ENCODE data around the gene CREB3L4.
A peak's percentile ranks its signal among the peaks of the same experiment; 100 is the strongest.

CREB3L4 gene, protein sequence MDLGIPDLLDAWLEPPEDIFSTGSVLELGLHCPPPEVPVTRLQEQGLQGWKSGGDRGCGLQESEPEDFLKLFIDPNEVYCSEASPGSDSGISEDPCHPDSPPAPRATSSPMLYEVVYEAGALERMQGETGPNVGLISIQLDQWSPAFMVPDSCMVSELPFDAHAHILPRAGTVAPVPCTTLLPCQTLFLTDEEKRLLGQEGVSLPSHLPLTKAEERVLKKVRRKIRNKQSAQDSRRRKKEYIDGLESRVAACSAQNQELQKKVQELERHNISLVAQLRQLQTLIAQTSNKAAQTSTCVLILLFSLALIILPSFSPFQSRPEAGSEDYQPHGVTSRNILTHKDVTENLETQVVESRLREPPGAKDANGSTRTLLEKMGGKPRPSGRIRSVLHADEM

GRCh38 chr1:153967107-153967999 is at the start of gene CREB3L4:
Gene CREB3L4, plus strand, starts transcription at chr1:153967902. Its CDS starts 624 bp downstream, at chr1:153968526.
- DNase-seq: peak; percentile 82 to 84

DNA sequence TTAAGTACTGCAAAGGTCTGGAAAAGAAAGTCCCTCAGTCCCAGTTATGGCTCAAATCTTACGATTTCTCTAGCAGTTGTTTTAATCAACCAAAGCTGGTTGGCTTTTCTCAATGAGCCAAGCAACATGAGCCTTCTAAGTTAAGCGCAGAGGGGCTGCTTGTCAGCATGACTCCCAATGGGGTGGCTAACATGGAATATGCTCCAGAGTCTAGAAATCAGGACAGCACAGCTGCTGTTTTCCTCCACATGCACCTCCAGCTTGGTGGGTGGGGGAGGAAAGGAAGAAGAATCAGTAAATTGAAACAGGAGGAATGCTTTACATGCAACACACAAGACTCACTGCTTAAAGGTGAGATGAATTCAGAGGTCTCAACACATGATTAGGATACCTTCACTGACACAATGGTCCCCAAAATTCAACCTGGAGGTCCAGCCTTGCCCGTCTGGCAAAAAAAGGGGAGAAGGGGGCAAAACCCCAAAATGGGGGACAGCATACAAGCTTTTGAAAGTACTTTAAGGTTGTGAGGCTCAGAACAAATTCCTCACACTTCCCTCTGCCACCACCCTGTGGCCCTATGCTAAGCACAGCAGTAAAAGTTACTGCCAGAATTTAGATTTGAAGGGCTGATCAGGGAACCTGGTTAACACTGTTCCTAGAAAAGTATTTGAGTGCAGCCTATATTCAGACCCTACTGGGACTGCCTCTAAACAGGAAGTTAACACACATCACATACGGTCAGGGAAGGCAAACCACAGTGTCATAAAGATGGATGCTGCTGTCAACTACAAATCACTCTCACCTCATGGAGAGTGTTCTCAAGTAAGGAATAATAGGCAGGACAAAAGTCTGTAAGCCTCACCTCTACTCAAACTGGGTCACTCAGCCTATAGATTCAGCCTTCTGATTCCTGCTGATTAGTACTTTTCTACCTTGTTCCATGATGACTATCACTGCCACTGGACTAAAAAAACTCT is 47.5 kb upstream of the CREB3L4 start:
- DNase-seq: no peak

GRCh38 chr1:153921080-153921802 is 46.5 kb upstream of the CREB3L4 start:
- DNase-seq: no peak

- peak in 1 of 2 donors; percentile 34 for DNase-seq
Observed at GRCh38 chr1:153921803-153922075, 46.0 kb upstream of the CREB3L4 start.

- peak; percentile 71 to 74 for DNase-seq
Observed at GRCh38 chr1:153922076-153922971, 45.4 kb upstream of the CREB3L4 start.

DNA sequence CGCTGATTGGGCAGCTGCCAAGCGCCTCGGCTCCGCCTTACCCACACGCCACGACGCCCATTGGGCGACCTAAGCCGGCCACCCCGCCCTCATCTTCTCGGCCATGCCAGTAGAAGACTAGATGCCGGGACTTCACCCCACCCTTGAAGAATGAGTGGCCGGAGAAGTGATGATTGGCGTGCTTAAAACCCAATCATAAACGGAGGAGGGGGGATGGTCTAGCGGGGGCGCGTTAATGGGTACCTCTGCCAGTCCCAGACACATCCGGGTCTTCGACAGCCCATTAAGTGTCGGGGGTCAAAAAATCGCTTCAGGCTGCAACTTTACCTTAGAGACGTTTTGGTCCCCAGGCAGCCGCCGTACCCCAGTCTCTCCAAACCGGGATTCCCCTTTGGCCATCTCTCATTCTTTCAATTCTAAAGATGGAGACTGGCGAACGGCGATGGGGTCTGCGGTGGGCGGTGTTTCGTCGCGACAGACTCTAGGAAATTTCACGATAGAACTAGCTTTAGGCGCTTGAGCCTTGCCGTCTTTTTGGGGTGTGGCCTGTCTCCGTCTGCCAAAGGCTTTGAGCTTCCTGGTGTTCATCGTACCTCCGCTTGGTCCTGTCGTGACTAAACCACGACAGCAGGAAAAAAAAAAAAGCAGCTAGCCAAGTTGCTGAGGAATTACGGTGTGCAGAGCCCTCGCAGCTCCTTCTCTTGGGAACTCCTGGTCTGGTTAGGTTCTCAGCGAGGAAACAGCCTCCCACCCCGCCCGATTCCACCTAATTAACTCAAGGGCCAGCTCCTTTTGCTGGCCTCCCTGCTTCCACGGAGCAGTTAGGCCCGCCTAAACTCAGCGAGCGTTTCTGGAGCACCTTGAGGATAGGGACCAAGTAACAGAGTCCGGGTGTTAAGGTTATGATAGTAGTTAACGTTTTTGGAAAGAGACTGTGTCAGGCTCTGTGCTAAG is 44.5 kb upstream of the CREB3L4 start, which contains the start of gene GATAD2B:
GATAD2B (minus strand) TSS at position 1 of the 954 bp plus-strand sequence. CDS start 94,625 bp downstream, outside the sequence.
- DNase-seq: peak; percentile 98 to 99

GRCh38 chr1:153926405-153926804 is 41.3 kb upstream of the CREB3L4 start:
- no peak for DNase-seq

- DNase-seq: no peak
Observed at GRCh38 chr1:153928245-153928644, 39.5 kb upstream of the CREB3L4 start.

DNA sequence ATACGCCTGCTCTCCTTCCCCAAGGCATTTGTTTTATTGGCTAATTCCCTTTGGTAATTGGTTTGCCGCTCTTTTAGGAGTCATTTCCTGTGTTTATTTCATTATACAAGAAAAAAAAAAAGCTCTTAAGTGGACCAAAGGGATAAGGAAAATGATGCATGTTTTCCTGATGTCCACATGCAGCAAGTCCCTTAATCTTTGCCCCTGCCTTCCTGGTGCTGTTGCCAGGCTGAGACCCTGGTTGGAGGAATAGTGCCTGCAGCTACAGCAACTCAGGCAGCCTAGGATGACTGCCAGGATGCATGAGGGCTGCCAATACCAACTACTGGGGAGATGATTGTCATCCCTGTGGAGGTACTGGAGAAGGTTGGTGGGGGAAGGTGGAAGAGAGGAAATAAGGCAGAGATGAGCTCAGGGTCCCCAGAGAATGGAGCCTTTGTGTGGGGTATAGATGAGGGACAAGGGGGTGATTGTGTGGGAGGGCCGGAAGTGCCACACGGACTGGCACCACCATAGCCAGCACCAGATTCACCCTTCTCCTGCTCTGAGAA is 38.8 kb upstream of the CREB3L4 start:
- no peak for DNase-seq

DNA sequence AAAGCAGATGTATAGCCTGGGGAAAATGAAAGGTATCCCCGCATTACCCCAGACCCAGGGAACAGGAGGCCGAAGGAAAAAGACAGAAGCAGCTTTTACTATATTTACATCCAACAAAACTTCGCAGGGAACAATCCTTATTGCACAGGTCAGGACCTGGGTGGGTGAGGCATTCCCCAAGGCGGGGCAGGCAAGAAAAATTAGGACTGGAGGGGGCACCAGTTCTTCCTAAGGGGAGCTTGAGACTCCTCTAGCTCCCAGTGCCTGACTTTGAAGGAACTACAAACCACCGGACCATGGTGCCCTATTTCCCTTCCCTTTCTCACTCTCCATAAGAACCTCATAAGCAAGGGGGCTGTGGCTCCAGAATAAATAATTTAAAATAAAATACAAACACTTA is 38.3 kb upstream of the CREB3L4 start:
- no peak for DNase-seq

GRCh38 chr1:153929981-153930948 is 37.4 kb upstream of the CREB3L4 start:
- no peak for DNase-seq

DNA sequence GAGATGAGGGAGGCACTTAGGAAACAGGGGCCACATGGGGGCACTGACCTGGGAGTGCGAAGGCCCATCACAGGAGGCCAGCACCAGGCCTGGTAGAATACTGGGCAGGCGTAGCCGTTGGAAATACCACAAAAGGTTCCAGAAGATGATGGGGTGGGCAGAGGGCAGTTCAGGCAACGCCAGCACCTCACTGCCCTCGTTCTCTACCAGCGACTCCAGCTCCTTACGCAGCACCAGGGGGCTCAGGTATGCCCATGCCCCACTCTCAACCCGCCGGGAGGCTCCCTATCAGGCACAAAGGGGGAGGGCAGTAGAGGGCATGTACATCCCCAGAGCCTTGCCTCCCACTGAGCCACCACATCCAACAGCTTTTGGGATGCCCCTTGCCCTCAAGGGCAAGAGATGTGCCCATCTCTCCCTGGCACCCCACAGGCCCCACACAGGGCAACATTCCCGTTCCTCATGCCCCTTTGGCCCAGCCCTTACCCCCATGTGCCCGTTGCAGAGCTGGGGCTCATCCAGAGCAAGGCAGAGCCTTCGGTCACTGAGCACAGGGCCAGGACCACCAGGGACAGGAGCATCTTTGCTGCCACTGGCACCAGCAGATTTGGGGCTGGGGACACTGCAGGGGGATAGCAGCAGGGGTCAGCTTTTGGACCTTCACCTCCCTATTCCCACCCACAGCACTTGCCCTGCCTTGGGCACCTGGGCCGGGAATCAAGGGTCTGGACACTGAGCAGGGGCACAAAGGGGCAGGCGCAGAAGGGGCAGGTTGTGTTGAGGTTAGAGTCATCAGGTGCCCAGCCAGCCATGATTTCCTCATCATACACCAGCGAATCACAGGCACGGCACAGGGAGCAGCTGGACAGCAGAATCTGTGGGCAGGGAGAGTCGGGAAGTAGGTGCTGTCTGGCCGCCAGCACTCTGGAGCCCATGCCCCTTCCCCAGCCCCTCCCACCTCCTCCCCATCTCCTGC is 35.3 kb upstream of the CREB3L4 start:
- no peak for DNase-seq

- no peak for DNase-seq
Observed at GRCh38 chr1:153933430-153933829, 34.3 kb upstream of the CREB3L4 start.

- no peak for DNase-seq
Observed at GRCh38 chr1:153933955-153934354, 33.7 kb upstream of the CREB3L4 start.

DNA sequence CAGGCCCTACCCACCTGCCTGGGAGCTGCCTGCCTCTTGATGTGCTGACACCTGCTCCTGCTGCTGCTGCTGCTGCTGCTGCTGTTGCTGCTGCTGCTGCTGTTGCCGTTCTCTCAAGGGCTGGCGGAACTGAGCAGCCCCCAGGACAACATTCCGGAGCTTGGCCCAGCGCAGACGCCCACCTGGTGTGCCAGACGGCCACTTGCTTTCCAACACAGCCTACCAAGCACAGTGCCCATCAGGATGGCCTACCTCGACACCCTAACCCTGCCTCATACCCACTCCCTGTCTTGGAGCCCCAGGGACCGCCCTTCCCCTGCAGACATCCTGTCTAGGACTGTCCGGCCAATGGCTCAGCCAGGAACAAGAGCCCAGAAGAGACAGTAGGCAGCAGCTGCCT is 33.0 kb upstream of the CREB3L4 start:
- DNase-seq: no peak

GRCh38 chr1:153936011-153936802 is 31.5 kb upstream of the CREB3L4 start:
- no peak for DNase-seq

Measured in stimulated activated CD4-positive, alpha-beta T cell treated with anti-CD3 and anti-CD28 coated beads, Interleukin-2, amount 100 ng/mL, for 24 hours (primary cell).